C4-2B (cell line): ENCODE results near the gene KIAA2012.

ENCODE experiments used
- H3K27ac ChIP-seq: fragments of 450-650 bp; 2 replicates; pipeline ENCODE4 v1.5.1; 2017
- CTCF ChIP-seq: fragments of 450-650 bp; conservative IDR thresholded peaks from 2 replicates; pipeline ENCODE4 v1.5.1; 2017; ENCODE audit warnings: mild to moderate bottlenecking
- ZFX ChIP-seq: fragments of 450-650 bp; IDR thresholded peaks from 2 replicates; pipeline ENCODE4 v1.6.1; 2017

Gene KIAA2012

DNA sequence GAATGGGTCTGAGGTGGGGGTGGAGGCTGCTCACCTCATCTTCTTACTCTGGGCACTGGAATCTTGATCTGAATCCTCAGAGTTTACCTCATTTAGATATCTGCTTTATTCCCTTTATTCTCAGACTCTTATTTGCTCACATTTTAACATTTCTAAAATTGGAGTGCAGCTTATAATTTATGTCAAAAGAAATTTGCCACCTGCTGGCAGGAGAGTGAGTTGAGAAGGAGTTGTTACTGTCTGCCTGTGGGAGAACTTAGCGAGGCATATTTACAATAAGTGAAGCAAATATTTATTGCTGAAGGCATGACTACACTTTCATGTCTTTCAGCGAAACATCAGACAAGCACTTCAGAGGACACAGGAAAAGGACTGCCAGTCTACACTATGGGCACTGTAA, 16.4 kb upstream of the KIAA2012 start:
- TF ChIP-seq ZFX (no peak), CTCF (peak; percentile 42)
- H3K27ac ChIP-seq = no peak overlapping the region

- TF ChIP-seq CTCF (peak; percentile 57), ZFX (no peak)
- no peak overlapping the region for H3K27ac ChIP-seq
Observed at GRCh38 chr2:202060218-202060617, 12.8 kb upstream of the KIAA2012 start.

- no peak overlapping the region for H3K27ac ChIP-seq
- TF ChIP-seq ZFX = no peak
- TF ChIP-seq CTCF = no peak
Observed at GRCh38 chr2:202061695-202062094, 11.4 kb upstream of the KIAA2012 start.

- H3K27ac ChIP-seq = no peak overlapping the region
- no peak for TF ChIP-seq ZFX
- no peak for TF ChIP-seq CTCF
Observed at GRCh38 chr2:202064171-202064880, 8.7 kb upstream of the KIAA2012 start.

DNA sequence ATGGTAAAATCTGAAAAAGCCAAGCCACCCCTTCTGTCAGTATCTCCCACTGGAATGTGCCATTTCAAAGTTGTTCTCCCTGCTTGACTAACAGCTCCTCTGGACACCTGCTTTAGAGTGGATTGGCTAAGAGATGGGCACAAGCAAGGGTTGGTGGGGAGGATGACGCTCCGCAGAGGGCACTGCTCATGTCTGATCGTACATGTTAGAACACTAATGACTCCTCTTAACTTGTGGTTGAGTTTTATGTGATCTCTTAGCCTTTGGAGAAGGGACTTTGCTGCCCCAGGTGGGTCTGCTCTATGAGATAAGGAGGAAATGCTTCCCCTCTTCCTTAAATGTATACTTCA, 8.2 kb upstream of the KIAA2012 start:
- H3K27ac ChIP-seq = no peak overlapping the region
- no peak for TF ChIP-seq ZFX
- no peak for TF ChIP-seq CTCF

DNA sequence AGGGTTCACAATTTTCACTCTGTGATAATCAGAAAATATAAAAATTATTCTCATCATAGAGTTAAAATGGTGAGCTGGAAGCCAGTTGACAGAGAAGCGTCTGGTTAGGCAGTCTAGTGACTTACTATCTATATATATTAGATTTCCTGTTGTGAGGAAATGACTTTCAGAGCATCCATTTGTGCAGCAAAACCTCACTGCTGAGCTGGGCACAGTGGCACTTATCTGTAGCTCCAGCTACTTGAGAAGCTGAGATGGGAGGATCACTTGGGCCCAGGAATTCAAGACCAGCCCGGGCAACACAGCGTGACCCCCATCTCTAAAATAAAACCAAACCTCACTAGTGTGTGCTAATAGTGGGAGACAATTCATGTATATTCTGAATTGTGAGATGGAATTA, 7.2 kb upstream of the KIAA2012 start:
- H3K27ac ChIP-seq = no peak overlapping the region
- no peak for TF ChIP-seq CTCF
- no peak for TF ChIP-seq ZFX

GRCh38 chr2:202066875-202067274, 6.2 kb upstream of the KIAA2012 start:
- no peak overlapping the region for H3K27ac ChIP-seq
- no peak for TF ChIP-seq ZFX
- no peak for TF ChIP-seq CTCF
